ENCODE data around the gene ACSBG1. TPM values are rescaled to one million over a fixed set of nuclear protein-coding genes. Genes with fewer than 3 reads are reported as not detected.

Gene ACSBG1
- total and polyA plus RNA-seq, 10 of the 15 experiments (the other 5 are each of a cell fraction or from before 2014, with no cell fraction given): 0.11 to 0.75 (median 0.42) TPM

DNA sequence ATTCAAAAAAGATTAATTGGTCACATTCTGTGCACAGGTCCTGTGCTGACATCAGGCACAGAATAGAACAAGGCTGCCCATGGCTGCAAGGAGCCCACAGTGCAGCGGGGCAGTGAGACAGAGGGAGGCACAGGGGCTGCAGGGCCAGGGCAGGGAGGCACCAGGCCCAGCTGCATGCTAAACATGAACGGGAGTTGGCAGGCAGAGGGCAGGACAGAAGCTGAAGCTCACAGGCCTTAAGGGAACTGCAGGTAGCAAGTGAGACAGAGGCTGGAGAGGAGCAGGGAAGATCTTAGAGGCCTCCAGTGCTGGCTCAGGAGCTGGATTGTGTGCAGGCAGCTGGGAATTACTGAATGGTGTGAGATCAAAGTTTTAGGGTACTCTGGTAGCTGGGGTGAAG is 59.0 kb downstream of the ACSBG1 start:
- CTCF ChIA-PET: interaction anchor here (0.7 to 10.1 kb wide), 10 partner anchors 9 to 211 kb away, joined by 3 to 108 read pairs (median 13); partner anchors contain the start of genes CIB2 and IDH3A
- DNase-seq (ENCODE audit: low read depth, low spot score) (no peak), ATAC-seq (no peak), FAIRE-seq (no peak)
- H3K27me3 ChIP-seq (replicated peaks in 1 of 2; ENCODE audit: control insufficient read depth in 2 of 2, insufficient read depth in 2 of 2, low read length in 1 of 2): no peaks in the 10 kb centered on the region
- no peak for TF ChIP-seq BCL11A (IDR thresholded peaks at IDR 0.05; ENCODE audit: low read depth, low read length)
- TF ChIP-seq ESRRA (IDR thresholded peaks at IDR 0.05; ENCODE audit: low read length): no peak
- TF ChIP-seq TCF7 (IDR thresholded peaks at IDR 0.05; ENCODE audit: borderline replicate concordance): no peak
- TF ChIP-seq SUPT20H (IDR thresholded peaks at IDR 0.05; ENCODE audit: borderline replicate concordance, control insufficient read depth, low read depth, low read length): no peak
- TF ChIP-seq, protein P1, sequence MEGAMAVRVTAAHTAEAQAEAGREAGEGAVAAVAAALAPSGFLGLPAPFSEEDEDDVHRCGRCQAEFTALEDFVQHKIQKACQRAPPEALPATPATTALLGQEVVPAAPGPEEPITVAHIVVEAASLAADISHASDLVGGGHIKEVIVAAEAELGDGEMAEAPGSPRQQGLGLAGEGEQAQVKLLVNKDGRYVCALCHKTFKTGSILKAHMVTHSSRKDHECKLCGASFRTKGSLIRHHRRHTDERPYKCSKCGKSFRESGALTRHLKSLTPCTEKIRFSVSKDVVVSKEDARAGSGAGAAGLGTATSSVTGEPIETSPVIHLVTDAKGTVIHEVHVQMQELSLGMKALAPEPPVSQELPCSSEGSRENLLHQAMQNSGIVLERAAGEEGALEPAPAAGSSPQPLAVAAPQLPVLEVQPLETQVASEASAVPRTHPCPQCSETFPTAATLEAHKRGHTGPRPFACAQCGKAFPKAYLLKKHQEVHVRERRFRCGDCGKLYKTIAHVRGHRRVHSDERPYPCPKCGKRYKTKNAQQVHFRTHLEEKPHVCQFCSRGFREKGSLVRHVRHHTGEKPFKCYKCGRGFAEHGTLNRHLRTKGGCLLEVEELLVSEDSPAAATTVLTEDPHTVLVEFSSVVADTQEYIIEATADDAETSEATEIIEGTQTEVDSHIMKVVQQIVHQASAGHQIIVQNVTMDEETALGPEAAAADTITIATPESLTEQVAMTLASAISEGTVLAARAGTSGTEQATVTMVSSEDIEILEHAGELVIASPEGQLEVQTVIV (IDR thresholded peaks at IDR 0.05; ENCODE audit: borderline replicate concordance, partially characterized antibody): no peak
- no peak for TF ChIP-seq ZNF622 (IDR thresholded peaks at IDR 0.05)
- TF ChIP-seq, protein P2, sequence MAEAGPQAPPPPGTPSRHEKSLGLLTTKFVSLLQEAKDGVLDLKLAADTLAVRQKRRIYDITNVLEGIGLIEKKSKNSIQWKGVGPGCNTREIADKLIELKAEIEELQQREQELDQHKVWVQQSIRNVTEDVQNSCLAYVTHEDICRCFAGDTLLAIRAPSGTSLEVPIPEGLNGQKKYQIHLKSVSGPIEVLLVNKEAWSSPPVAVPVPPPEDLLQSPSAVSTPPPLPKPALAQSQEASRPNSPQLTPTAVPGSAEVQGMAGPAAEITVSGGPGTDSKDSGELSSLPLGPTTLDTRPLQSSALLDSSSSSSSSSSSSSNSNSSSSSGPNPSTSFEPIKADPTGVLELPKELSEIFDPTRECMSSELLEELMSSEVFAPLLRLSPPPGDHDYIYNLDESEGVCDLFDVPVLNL (IDR thresholded peaks at IDR 0.05; ENCODE audit: low read depth, low read length): no peak
- POLR2A ChIA-PET: interaction anchor here (4.1 to 8.0 kb wide), 2 partner anchors 20 to 26 kb away, joined by 19 to 75 read pairs; partner anchors contain the start of gene IDH3A
- H3K4me3 ChIP-seq: no peak overlapping the region
- H3K4me1 ChIP-seq (ENCODE audit: control insufficient read depth, insufficient read depth, low read length): peaks cover 44% of the 10 kb centered on the region
- H3K9ac ChIP-seq (ENCODE audit: control insufficient read depth, insufficient read depth, low read length): no peak overlapping the region
- peaks cover 8% of the 10 kb centered on the region; the same call in 2 of the 3 replicates for H3K9me3 ChIP-seq (replicated peaks; ENCODE audit: control insufficient read depth, insufficient read depth, low read length)
- H3K4me2 ChIP-seq (ENCODE audit: control insufficient read depth, insufficient read depth): no peak overlapping the region
- H2AFZ ChIP-seq (ENCODE audit: control insufficient read depth, low read depth, low read length): no peak overlapping the region
- no peaks in the 10 kb centered on the region for H3K79me2 ChIP-seq (ENCODE audit: control insufficient read depth, insufficient read depth, low read length)
- H4K20me1 ChIP-seq (ENCODE audit: control insufficient read depth, insufficient read depth): no peaks in the 10 kb centered on the region
- H3K36me3 ChIP-seq (ENCODE audit: control insufficient read depth in 2 of 2, insufficient read depth in 2 of 2, low read length in 1 of 2): peaks cover 12 to 13% of the 10 kb centered on the region in 2 experiments; a peak in 3 of 4 replicates
- RAD21 ChIA-PET (ENCODE audit: unreplicated experiment): interaction anchor here (0.7 to 3.9 kb wide), 3 partner anchors 20 to 45 kb away, joined by 3 to 31 read pairs (median 5); partner anchors contain the start of genes CIB2 and IDH3A
- no TSS peak for BruUV-seq (replicated peaks)
- 96% methylated on average over 2 of the region's 2 CpGs for WGBS (ENCODE audit: insufficient coverage, insufficient replicate concordance, low lambda C conversion rate, missing lambda C conversion rate)
- SMC1A ChIA-PET (ENCODE audit: uncharacterized antibody, unreplicated experiment): interaction anchor here (1.0 to 13.7 kb wide), 7 partner anchors 8 to 65 kb away, joined by 3 to 152 read pairs (median 18); partner anchors contain the start of gene IDH3A
- intact Hi-C loops (cut with micrococcal nuclease; ENCODE audit: unreplicated experiment): no loop called here
- in situ Hi-C loops (cut with MboI): no loop called here
- H3K27ac ChIP-seq (ENCODE audit: control insufficient read depth, insufficient read depth): no peak overlapping the region

Measured in GM12878 (cell line).